Measurements from ENCODE around the gene CACNA2D2. TPM values are rescaled to one million over a fixed set of nuclear protein-coding genes. Genes with fewer than 3 reads are reported as not detected.

Gene CACNA2D2
- total RNA-seq, 4 donors from 2014 or later = 0.31 to 1.7 (median 0.66) TPM

DNA sequence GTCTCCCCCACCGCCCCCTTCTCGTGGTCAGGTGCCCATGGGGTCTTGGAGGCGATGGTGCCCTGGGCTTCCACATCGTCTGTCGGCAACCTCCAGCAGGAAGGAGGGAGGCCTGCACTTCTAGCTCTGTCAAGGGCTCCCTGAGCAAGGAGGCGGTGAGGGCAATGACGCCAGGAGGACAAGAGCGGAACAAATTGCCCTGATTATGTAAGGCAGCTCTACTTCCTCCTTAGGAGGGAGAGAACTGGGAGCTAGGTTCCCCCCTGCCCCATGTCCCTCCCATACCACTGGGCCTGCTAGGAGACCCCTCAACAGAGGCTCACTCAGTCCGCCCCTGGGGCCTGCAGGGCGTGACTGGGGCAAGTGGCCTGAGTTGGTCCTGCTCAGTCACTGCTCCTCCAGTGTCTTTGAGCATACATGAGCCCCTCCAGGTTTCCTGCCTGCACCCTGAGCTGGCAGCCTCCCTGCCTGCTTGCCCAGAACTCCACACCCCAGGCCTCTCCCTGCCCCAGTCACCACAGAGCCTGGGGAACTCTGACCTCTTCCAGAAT, 56.1 kb downstream of the CACNA2D2 start:
- no peaks in the 10 kb centered on the region for H3K9me3 ChIP-seq
- H3K4me3 ChIP-seq = no peak overlapping the region
- no peaks in the 10 kb centered on the region for H3K27me3 ChIP-seq
- H3K4me1 ChIP-seq = peaks cover 0 to 13% (median 0%) of the 10 kb centered on the region in 3 donors
- no peak overlapping the region for H3K27ac ChIP-seq
- H3K36me3 ChIP-seq = no peaks in the 10 kb centered on the region
- no CpG with 5 or more reads among the region's 10 CpGs for WGBS, 2 donors (ENCODE audit: low coverage in 1 of 2)
- ATAC-seq = no peak
- no peak for TF ChIP-seq POLR2A (IDR thresholded peaks at IDR 0.05)

DNA sequence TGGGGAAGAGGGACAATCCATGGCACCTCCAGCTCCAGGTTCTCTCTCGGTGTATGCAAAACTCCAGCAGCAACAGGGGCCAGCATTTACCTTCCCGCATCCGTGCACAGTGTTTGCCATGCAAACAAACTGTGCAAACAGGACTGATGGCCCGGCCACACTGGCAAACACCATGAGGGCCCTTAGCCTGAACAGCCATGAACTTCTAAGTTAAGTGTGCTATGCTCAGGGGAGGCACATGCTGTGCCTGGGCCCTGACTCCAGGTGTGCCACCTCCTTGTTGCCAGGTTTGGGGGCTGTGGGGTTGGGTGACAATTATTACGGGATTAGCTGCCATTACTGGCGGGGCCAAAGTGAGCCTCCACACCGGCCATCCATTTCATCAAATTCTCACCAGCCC, 57.5 kb downstream of the CACNA2D2 start:
- ATAC-seq = no peak
- WGBS, 2 donors (ENCODE audit: low coverage in 1 of 2) = 96% methylated on average over 6 of the region's 7 CpGs; no CpG with 5 or more reads in 1 of the 2 donors
- Histone ChIP-seq H3K27me3 (no peaks in the 10 kb centered on the region), H3K27ac (no peak overlapping the region), H3K4me1 (peaks cover 0 to 13% (median 0%) of the 10 kb centered on the region in 3 donors), H3K36me3 (no peaks in the 10 kb centered on the region), H3K9me3 (no peaks in the 10 kb centered on the region), H3K4me3 (no peak overlapping the region)
- TF ChIP-seq POLR2A (IDR thresholded peaks at IDR 0.05) (no peak), EP300 (IDR thresholded peaks at IDR 0.05) (no peak)

DNA sequence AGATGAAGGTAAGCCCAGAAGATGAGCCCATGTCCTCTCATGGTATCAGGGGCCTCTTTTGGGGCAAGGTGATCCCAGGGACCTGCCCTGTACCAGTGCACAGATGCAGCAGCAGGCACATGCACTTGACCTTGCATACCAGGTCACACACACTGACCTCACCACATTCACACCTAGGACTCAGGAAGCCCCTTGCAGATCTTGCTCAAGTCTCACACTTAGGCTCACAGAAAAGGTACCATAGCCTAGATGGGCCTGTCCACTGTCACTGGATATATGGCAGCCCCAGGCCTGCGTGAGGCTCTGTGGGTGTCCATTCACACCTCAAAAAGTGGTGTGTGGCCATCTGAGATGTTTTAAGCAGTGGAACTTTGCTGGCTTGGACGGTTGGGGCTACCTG, 58.7 kb downstream of the CACNA2D2 start:
- 80% methylated on average over 1 of the region's 2 CpGs; no CpG with 5 or more reads in 1 of the 2 donors for WGBS, 2 donors (ENCODE audit: low coverage in 1 of 2)
- Histone ChIP-seq H3K4me3 (no peak overlapping the region), H3K27me3 (no peaks in the 10 kb centered on the region), H3K36me3 (no peaks in the 10 kb centered on the region), H3K9me3 (no peaks in the 10 kb centered on the region), H3K27ac (no peak overlapping the region), H3K4me1 (peaks cover 0 to 1% (median 0%) of the 10 kb centered on the region in 3 donors)
- no peak for ATAC-seq
- TF ChIP-seq, protein P1, sequence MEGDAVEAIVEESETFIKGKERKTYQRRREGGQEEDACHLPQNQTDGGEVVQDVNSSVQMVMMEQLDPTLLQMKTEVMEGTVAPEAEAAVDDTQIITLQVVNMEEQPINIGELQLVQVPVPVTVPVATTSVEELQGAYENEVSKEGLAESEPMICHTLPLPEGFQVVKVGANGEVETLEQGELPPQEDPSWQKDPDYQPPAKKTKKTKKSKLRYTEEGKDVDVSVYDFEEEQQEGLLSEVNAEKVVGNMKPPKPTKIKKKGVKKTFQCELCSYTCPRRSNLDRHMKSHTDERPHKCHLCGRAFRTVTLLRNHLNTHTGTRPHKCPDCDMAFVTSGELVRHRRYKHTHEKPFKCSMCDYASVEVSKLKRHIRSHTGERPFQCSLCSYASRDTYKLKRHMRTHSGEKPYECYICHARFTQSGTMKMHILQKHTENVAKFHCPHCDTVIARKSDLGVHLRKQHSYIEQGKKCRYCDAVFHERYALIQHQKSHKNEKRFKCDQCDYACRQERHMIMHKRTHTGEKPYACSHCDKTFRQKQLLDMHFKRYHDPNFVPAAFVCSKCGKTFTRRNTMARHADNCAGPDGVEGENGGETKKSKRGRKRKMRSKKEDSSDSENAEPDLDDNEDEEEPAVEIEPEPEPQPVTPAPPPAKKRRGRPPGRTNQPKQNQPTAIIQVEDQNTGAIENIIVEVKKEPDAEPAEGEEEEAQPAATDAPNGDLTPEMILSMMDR (IDR thresholded peaks at IDR 0.05) = no peak
- TF ChIP-seq POLR2AphosphoS5 (IDR thresholded peaks at IDR 0.05) (no peak), EP300 (IDR thresholded peaks at IDR 0.05) (no peak), POLR2A (IDR thresholded peaks at IDR 0.05) (no peak)

DNA sequence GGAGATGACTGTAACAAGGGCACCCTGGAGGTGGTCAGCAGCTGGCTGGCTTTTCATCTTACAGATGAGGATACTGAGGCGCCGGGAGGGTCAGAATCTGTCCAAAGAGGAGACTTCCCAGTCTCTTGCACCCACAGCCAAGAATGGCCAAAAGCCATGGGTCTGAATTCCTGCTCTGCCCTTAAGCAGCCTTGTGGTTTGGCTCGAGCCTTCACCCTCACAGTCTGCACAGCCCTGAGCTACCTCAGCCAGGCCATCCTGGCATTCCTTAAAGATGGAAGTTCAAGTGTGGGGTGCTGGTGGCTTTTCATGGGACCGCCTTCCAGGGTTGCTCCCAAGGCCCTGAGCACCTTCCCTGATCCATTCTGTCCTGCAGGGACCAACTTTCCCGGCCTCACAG, 59.2 kb downstream of the CACNA2D2 start:
- no peak for ATAC-seq
- Histone ChIP-seq H3K27me3 (no peaks in the 10 kb centered on the region), H3K4me1 (no peaks in the 10 kb centered on the region), H3K4me3 (no peak overlapping the region), H3K36me3 (no peaks in the 10 kb centered on the region), H3K9me3 (no peaks in the 10 kb centered on the region), H3K27ac (no peak overlapping the region)
- TF ChIP-seq EP300 (IDR thresholded peaks at IDR 0.05) (no peak), POLR2AphosphoS5 (IDR thresholded peaks at IDR 0.05) (no peak), POLR2A (IDR thresholded peaks at IDR 0.05) (no peak)
- TF ChIP-seq, protein P1 (IDR thresholded peaks at IDR 0.05) = no peak
- 100% methylated on average over 1 of the region's 5 CpGs; no CpG with 5 or more reads in 1 of the 2 donors for WGBS, 2 donors (ENCODE audit: low coverage in 1 of 2)

DNA sequence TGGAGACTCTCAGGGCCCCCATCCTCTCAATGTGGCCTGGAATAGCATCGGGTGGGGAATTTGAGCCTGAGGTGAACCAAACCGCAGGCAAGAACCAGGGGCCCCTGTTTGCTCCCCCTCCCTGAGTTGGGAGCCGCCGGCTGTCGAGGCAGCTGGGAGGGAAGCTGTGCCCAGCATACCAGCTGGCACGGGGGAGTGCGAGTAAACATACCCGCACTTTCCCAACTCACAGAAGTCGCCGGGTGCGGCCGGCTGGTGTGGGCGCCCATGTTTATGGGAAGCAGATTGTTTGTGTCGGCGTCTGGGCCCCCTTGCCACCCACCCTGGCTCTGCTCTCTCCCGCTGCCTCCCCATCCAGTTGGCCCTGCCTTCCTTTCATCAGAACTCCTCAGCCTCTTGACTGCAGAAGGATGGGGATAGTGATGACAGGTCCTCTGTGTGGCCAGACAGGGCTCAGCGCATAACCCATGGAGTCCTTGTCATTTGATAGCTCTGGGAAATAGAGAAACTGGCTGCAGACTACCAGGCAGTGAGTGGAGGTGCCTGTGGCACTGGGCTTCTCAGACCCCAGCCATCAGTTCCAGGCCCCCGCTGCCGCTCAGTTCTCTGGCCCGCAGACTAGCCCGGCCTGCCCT, 60.4 kb downstream of the CACNA2D2 start:
- 80% methylated on average over 1 of the region's 21 CpGs; no CpG with 5 or more reads in 1 of the 2 donors for WGBS, 2 donors (ENCODE audit: low coverage in 1 of 2)
- Histone ChIP-seq H3K27me3 (no peaks in the 10 kb centered on the region), H3K4me3 (no peak overlapping the region), H3K9me3 (no peaks in the 10 kb centered on the region), H3K4me1 (no peaks in the 10 kb centered on the region), H3K27ac (no peak overlapping the region), H3K36me3 (no peaks in the 10 kb centered on the region)
- no peak for ATAC-seq
- TF ChIP-seq EP300 (IDR thresholded peaks at IDR 0.05) (no peak), POLR2A (IDR thresholded peaks at IDR 0.05) (no peak), POLR2AphosphoS5 (IDR thresholded peaks at IDR 0.05) (no peak)
- TF ChIP-seq, protein P1 (IDR thresholded peaks at IDR 0.05) = no peak
